ENCODE data around the gene CFAP54. TPM values are rescaled to one million over a fixed set of nuclear protein-coding genes. Genes with fewer than 3 reads are reported as not detected.
"Not testable (repeated sequence)": the region's sequence is repeated elsewhere in the genome, so short reads cannot be mapped to it uniquely, and the experiment has no call there.

The CFAP54 gene
- polyA plus RNA-seq, 6 donors from 2014 or later: not detected

GRCh38 chr12:96623155-96623554 lies 133.8 kb downstream of the CFAP54 start:
- DNase-seq (no peak), ATAC-seq (ENCODE audit: low read depth in 2 of 2) (no peak)
- H3K36me3 Mint-ChIP-seq: no peaks in the 10 kb centered on the region
- H3K9me3 Mint-ChIP-seq: peaks cover 0 to 2% (median 0%) of the 10 kb centered on the region in 7 donors
- peaks cover 4 to 18% (median 8%) of the 10 kb centered on the region in 3 donors for H3K27me3 Mint-ChIP-seq
- no peak overlapping the region for H3K4me3 Mint-ChIP-seq
- no peak overlapping the region for H3K27ac Mint-ChIP-seq
- H3K4me1 Mint-ChIP-seq: no peaks in the 10 kb centered on the region

DNA sequence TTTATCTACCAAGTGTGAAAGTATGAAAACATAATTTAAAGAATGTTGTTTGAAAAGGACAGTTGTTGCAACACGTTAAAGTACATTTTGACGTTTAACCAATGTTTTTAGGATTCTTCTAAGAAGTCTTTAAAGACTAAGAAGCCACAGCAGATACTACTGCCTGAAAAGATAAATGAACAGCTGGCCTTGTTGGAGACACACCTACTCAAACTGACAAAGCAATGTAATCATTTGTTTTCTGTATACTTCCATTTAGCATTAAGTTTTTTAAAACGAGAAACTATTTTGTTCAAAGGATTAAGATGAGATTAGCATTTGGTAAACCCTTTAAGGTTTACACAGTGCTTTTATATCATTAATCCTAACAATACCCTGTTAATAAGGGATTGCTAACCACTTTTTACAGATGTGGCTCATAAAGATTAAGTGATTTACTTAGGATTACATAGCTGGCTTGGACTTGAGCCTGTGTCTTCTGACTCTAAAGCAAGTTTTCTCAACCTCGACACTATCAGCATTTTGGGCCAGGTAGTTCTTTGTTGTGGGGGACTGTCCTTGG lies 134.4 kb downstream of the CFAP54 start:
- ATAC-seq (ENCODE audit: low read depth in 2 of 2) (no peak), DNase-seq (no peak)
- H3K27me3 Mint-ChIP-seq: peaks cover 4 to 21% (median 8%) of the 10 kb centered on the region in 3 donors
- H3K9me3 Mint-ChIP-seq: peaks cover 0 to 2% (median 0%) of the 10 kb centered on the region in 7 donors
- no peak overlapping the region for H3K4me3 Mint-ChIP-seq
- H3K4me1 Mint-ChIP-seq: no peaks in the 10 kb centered on the region
- H3K36me3 Mint-ChIP-seq: no peaks in the 10 kb centered on the region
- peak overlapping the region in 1 of 6 donors; percentile 26 for H3K27ac Mint-ChIP-seq

GRCh38 chr12:96635844-96636243 lies 146.5 kb downstream of the CFAP54 start:
- Mint-ChIP-seq H3K36me3 (no peaks in the 10 kb centered on the region), H3K27me3 (peaks cover 19 to 30% (median 25%) of the 10 kb centered on the region in 3 donors), H3K27ac (no peak overlapping the region), H3K4me3 (no peak overlapping the region), H3K9me3 (peaks cover 0 to 7% (median 0%) of the 10 kb centered on the region in 7 donors), H3K4me1 (no peaks in the 10 kb centered on the region)
- ATAC-seq (ENCODE audit: low read depth in 2 of 2) (no peak), DNase-seq (no peak)

DNA sequence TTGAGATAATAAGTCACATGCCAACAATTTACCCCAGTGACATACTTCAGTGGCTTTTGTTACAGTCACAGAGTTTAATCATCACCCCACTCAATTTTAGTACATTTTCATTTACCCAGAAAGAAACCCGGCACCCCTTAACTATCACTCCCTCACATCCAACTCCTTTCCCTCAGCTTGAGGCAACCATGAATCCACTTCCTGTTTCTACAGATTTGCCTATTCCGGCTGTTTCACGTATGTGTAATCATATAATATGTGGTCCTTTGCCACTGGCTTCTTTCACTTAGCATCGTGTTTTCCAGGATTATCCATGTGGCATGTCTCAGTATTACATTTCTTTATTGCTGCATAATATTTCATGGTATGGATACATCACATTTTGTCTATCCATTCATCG lies 147.5 kb downstream of the CFAP54 start:
- ATAC-seq (ENCODE audit: low read depth in 2 of 2) (no peak), DNase-seq (no peak)
- Mint-ChIP-seq H3K4me3 (no peak overlapping the region), H3K27ac (no peak overlapping the region), H3K36me3 (no peaks in the 10 kb centered on the region), H3K27me3 (peaks cover 19 to 30% (median 25%) of the 10 kb centered on the region in 3 donors), H3K4me1 (no peaks in the 10 kb centered on the region), H3K9me3 (peaks cover 0 to 7% (median 1%) of the 10 kb centered on the region in 7 donors)

DNA sequence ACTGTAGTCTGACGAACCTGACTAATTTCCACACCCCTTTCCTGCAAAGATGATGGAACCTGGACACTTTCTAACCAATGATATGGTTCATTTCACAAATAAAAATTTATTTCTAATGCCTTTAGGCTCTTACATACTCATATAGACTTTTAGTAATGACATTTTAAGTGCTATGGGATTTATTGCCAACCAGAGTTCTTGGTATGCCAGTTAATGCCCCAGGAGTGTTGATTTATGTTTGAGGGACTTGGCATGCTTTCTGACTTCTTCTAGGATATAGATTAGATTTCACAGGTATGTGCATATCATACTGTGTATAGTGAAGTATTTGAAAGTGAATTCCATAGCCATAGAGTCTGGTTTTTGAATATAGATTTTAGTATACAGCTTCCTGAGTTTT lies 159.5 kb downstream of the CFAP54 start:
- Mint-ChIP-seq H3K27me3 (peaks cover 0 to 10% (median 8%) of the 10 kb centered on the region in 3 donors), H3K27ac (no peak overlapping the region), H3K36me3 (no peaks in the 10 kb centered on the region), H3K4me3 (no peak overlapping the region), H3K4me1 (no peaks in the 10 kb centered on the region), H3K9me3 (peaks cover 0 to 12% (median 6%) of the 10 kb centered on the region in 7 donors)
- DNase-seq (no peak), ATAC-seq (ENCODE audit: low read depth in 2 of 2) (no peak)

DNA sequence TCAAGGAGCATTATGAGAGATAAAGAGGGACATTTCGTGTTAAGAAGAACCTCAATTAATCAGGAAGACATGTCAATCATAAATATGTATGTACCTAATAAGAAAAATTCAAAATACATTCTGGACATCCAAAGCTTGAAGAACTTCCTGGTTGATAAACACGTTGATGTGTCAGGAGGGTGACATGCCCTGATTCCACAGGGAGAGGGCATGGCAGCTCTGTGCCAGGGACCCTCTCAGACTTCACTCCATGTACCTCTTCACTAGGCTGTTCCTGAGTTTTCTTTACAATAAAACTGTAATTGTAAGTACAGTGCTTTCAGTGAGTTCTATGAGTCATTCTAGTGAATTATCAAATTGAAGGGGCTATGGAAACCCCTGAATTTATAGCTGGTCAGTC lies 163.5 kb downstream of the CFAP54 start:
- ATAC-seq (ENCODE audit: low read depth in 2 of 2): no peak
- Mint-ChIP-seq H3K27ac (no peak overlapping the region), H3K4me1 (no peaks in the 10 kb centered on the region), H3K36me3 (no peaks in the 10 kb centered on the region), H3K27me3 (peaks cover 0 to 8% (median 7%) of the 10 kb centered on the region in 3 donors), H3K9me3 (no peaks in the 10 kb centered on the region), H3K4me3 (no peak overlapping the region)
- DNase-seq: no peak

- Mint-ChIP-seq H3K9me3 (no peaks in the 10 kb centered on the region), H3K27ac (no peak overlapping the region)
- DNase-seq: no peak
Observed at GRCh38 chr12:96658075-96658474, 168.7 kb downstream of the CFAP54 start.

DNA sequence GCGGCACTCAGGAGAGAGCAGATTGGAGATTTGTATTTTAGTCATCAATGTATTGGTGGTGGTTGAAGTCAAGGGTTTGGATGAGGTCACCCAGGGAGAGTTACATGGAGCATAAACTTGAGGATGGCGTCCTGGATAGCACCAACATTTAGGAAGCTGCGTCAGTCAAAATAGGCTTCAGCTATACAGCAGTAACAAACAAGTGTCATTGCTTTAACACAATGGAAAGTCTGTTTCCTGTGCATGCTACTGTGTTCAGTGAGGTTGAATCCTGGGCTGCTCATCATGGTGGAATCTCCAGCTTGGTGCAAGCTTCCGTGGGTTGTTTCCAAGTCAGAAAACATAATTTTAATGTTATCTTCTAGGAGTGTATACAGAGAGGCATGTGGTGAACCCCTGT lies 180.4 kb downstream of the CFAP54 start:
- H3K9me3 Mint-ChIP-seq: peaks cover 0 to 16% (median 9%) of the 10 kb centered on the region in 7 donors
- H3K4me1 Mint-ChIP-seq: no peaks in the 10 kb centered on the region
- H3K4me3 Mint-ChIP-seq: no peak overlapping the region
- ATAC-seq (ENCODE audit: low read depth in 2 of 2) (no peak), DNase-seq (no peak)
- H3K27me3 Mint-ChIP-seq: peaks cover 6 to 17% (median 16%) of the 10 kb centered on the region in 3 donors
- no peaks in the 10 kb centered on the region for H3K36me3 Mint-ChIP-seq
- H3K27ac Mint-ChIP-seq: no peak overlapping the region

More at GRCh38 chr12:96658075-96658474, 168.7 kb downstream of the CFAP54 start:
- ATAC-seq (ENCODE audit: low read depth in 2 of 2): no peak
- Mint-ChIP-seq H3K4me3 (no peak overlapping the region), H3K27me3 (peaks cover 0 to 19% (median 8%) of the 10 kb centered on the region in 3 donors), H3K4me1 (no peaks in the 10 kb centered on the region), H3K36me3 (no peaks in the 10 kb centered on the region)

- Mint-ChIP-seq H3K36me3 (no peaks in the 10 kb centered on the region), H3K27me3 (peaks cover 6 to 13% (median 13%) of the 10 kb centered on the region in 3 donors), H3K27ac (no peak overlapping the region), H3K4me3 (no peak overlapping the region), H3K4me1 (no peaks in the 10 kb centered on the region), H3K9me3 (peaks cover 0 to 15% (median 9%) of the 10 kb centered on the region in 7 donors)
- DNase-seq (no peak), ATAC-seq (ENCODE audit: low read depth in 2 of 2) (no peak)
Observed at GRCh38 chr12:96670334-96670899, 181.0 kb downstream of the CFAP54 start.

DNA sequence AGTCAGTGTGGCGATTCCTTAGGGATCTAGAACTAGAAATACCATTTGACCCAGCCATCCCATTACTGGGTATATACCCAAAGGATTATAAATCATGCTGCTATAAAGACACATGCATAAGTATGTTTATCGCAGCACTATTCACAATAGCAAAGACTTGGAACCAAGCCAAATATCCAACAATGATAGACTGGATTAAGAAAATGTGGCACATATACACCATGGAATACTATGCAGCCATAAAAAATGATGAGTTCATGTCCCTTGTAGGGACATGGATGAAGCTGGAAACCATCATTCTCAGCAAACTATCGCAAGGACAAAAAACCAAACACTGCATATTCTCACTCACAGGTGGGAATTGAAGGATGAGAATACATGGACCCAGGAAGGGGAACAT lies 186.1 kb downstream of the CFAP54 start:
- not testable (repeated sequence) for DNase-seq; H3K9me3 Mint-ChIP-seq; ATAC-seq (ENCODE audit: low read depth in 2 of 2); H3K36me3 Mint-ChIP-seq; H3K27ac Mint-ChIP-seq; H3K4me3 Mint-ChIP-seq; H3K4me1 Mint-ChIP-seq
- peaks cover 5 to 17% (median 9%) of the 10 kb centered on the region in 3 donors for H3K27me3 Mint-ChIP-seq

DNA sequence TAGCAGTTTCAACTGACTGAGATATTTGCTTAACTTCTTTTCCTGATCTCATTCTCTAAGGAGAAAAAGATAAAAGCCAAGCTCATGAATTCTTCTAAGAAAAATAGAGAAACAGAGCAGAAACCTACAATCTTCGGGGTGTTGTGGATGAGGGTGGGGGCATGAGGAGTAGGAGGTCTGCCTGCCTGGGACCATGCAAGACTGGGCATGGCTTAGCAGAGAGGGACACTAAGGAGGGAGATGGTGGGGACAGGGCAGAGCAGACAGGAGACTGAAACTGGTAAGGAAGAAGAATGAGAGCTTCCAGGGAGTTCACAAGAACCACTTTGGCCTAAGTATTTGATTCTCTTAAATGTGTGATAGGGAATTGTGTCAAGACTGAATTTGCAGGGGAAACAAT lies 188.0 kb downstream of the CFAP54 start:
- ATAC-seq (ENCODE audit: low read depth in 2 of 2): no peak

DNA sequence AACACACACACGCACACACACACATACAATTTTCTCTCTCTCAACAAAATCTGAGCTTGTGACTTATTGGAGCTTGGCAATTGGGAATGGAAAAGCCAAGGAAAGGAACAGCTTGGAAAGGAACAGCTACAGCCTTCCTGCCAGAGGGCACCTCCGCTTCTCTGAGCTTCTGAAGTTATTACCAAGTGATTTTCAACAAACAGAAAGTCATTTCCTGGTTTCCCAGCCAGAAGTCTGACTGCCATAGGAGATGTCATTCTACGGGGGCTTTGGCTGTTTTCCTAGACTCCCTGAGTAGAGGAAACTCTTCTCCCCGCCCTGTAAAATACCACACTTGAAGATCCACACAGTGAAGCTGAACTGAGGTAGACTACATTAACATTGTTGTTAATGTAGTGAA lies 198.3 kb downstream of the CFAP54 start:
- Mint-ChIP-seq H3K27ac (no peak overlapping the region), H3K9me3 (peaks cover 2 to 6% (median 4%) of the 10 kb centered on the region in 7 donors), H3K36me3 (no peaks in the 10 kb centered on the region), H3K4me1 (no peaks in the 10 kb centered on the region), H3K4me3 (no peak overlapping the region), H3K27me3 (peaks cover 13 to 23% (median 15%) of the 10 kb centered on the region in 3 donors)
- ATAC-seq (ENCODE audit: low read depth in 2 of 2) (no peak), DNase-seq (no peak)

More for the DNA sequence above, 188.0 kb downstream of the CFAP54 start:
- H3K36me3 Mint-ChIP-seq: no peaks in the 10 kb centered on the region
- DNase-seq: no peak
- no peak overlapping the region for H3K27ac Mint-ChIP-seq
- H3K27me3 Mint-ChIP-seq: peaks cover 0 to 17% (median 9%) of the 10 kb centered on the region in 3 donors
- H3K4me1 Mint-ChIP-seq: no peaks in the 10 kb centered on the region
- no peaks in the 10 kb centered on the region for H3K9me3 Mint-ChIP-seq
- H3K4me3 Mint-ChIP-seq: no peak overlapping the region

DNA sequence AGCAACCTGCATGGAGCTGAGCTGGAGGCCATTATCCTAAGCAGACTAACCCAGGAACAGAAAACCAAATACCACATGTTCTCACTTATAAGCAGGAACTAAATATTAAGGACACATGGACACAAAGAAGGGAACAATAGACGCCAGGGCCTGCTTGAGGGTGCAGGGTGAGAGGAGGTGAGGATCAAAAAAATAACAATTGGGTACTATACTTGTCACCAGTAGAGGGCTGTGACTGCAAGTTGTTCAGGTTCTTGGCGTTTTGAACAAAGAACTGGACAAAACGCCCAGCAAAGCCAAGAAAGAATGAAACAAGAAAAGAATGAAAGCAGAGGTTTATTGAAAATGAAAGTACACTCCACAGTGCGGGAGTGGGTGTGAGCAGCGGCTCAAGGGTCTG lies 209.1 kb downstream of the CFAP54 start:
- H3K9me3 Mint-ChIP-seq: peaks cover 0 to 9% (median 5%) of the 10 kb centered on the region in 7 donors
- no peak overlapping the region for H3K4me3 Mint-ChIP-seq
- no peaks in the 10 kb centered on the region for H3K36me3 Mint-ChIP-seq
- no peak overlapping the region for H3K27ac Mint-ChIP-seq
- H3K4me1 Mint-ChIP-seq: no peaks in the 10 kb centered on the region
- ATAC-seq (ENCODE audit: low read depth in 2 of 2): no peak
- no peak for DNase-seq
- peaks cover 13 to 49% (median 24%) of the 10 kb centered on the region in 3 donors for H3K27me3 Mint-ChIP-seq

- Mint-ChIP-seq H3K27me3 (peaks cover 11 to 48% (median 24%) of the 10 kb centered on the region in 3 donors), H3K4me3 (no peak overlapping the region)
Observed at GRCh38 chr12:96698965-96699364, 209.6 kb downstream of the CFAP54 start.

More at GRCh38 chr12:96698965-96699364, 209.6 kb downstream of the CFAP54 start:
- no peak for DNase-seq
- no peaks in the 10 kb centered on the region for H3K4me1 Mint-ChIP-seq
- H3K9me3 Mint-ChIP-seq: peaks cover 0 to 9% (median 5%) of the 10 kb centered on the region in 7 donors
- no peak overlapping the region for H3K27ac Mint-ChIP-seq
- no peak for ATAC-seq (ENCODE audit: low read depth in 2 of 2)
- H3K36me3 Mint-ChIP-seq: no peaks in the 10 kb centered on the region
